HepG2 (cell line): Measurements from ENCODE around the gene SMC1A.
"Not testable (repeated sequence)": the region's sequence is repeated elsewhere in the genome, so short reads cannot be mapped to it uniquely, and the experiment has no call there.

Source experiments
- ARID5B ChIP-seq: IDR thresholded peaks from 2 replicates; pipeline ENCODE4 v1.4.0; 2020; ENCODE audit warnings: mild to moderate bottlenecking, missing genetic modification reagents
- NFE2L1 ChIP-seq: sonication (generic); formaldehyde crosslinking; IDR thresholded peaks from 2 replicates; pipeline ENCODE4 v1.4.0; 2020; ENCODE audit warnings: missing genetic modification reagents, mild to moderate bottlenecking, borderline replicate concordance
- REST ChIP-seq, 2 experiments: IDR thresholded peaks; 2 replicates each; pipeline ENCODE4 v1.6.1; 2011 to 2012; ENCODE audit warnings: low read length in 2 of 2, borderline replicate concordance in 1 of 2, low read depth in 1 of 2, mild to moderate bottlenecking in 1 of 2, moderate library complexity in 1 of 2
- RFX5 ChIP-seq: IDR thresholded peaks from 2 replicates; pipeline ENCODE4 v1.6.1; 2011; ENCODE audit warnings: low read depth, low read length, improper control_type of control experiment
- RFXANK ChIP-seq: IDR thresholded peaks from 2 replicates; pipeline ENCODE4 v1.6.1; 2016
- RFXAP ChIP-seq: sonication (generic); formaldehyde crosslinking; IDR thresholded peaks from 2 replicates; pipeline ENCODE4 v1.4.0; 2020; ENCODE audit warnings: missing genetic modification reagents, borderline replicate concordance
- ZNF207 ChIP-seq: fragments of 450-650 bp; IDR thresholded peaks from 2 replicates; pipeline ENCODE4 v1.6.1; 2016; ENCODE audit warnings: antibody characterized with exemption, borderline replicate concordance
- ZNF569 ChIP-seq: sonication (generic); formaldehyde crosslinking; IDR thresholded peaks from 2 replicates; pipeline ENCODE4 v1.5.0; 2020; ENCODE audit warnings: mild to moderate bottlenecking, missing genetic modification reagents, moderate library complexity, borderline replicate concordance
- ZNF570 ChIP-seq: sonication (generic); formaldehyde crosslinking; IDR thresholded peaks from 2 replicates; pipeline ENCODE4 v1.4.0; 2020; ENCODE audit warnings: mild to moderate bottlenecking, missing genetic modification reagents, borderline replicate concordance

GRCh38 chrX:53468659-53469058, 46.2 kb upstream of the SMC1A start:
- TF ChIP-seq NFE2L1 (CRISPR knock-in tag); ZNF569 (CRISPR knock-in tag); ZNF207; RFXAP (CRISPR knock-in tag); ZNF570 (CRISPR knock-in tag); ARID5B; RFX5; RFXANK (CRISPR knock-in tag); REST (IDR thresholded peaks at IDR 0.05; ENCODE audit: borderline replicate concordance in 1 of 2, low read depth in 1 of 2, low read length in 2 of 2): not testable (repeated sequence)
